Adrenal gland (tissue), 12 donors: Measurements from ENCODE around the gene SDK1. TPM values are rescaled to one million over a fixed set of nuclear protein-coding genes. Genes with fewer than 3 reads are reported as not detected.

Experiments
- DNase-seq, 7 donors: peaks; one replicate each; pipeline ENCODE4 v3.0.0-alpha.2; 2019 to 2020
- H3K27ac ChIP-seq, 5 donors: fragments of 200-600 bp; sonication (generic) in 4 of 5; 1 replicate in 3 of 5; 2 replicates in 2 of 5; pipeline versions ENCODE4 v1.5.1 to v1.8.0; 2016 to 2020; ENCODE audit warnings: mild to moderate bottlenecking in 1 of 5
- H3K27me3 ChIP-seq: fragments of 200-600 bp; 2 replicates; pipeline ENCODE4 v1.8.0; 2021
- H3K36me3 ChIP-seq, 2 donors: fragments of 200-600 bp; replicated peaks in 1 of 2; 1 replicate in 1 of 2; 2 replicates in 1 of 2; pipeline versions ENCODE4 v1.5.1 to v1.8.0; 2018 to 2022
- H3K4me1 ChIP-seq, 2 donors: fragments of 200-600 bp; replicated peaks in 1 of 2; 1 replicate in 1 of 2; 2 replicates in 1 of 2; pipeline versions ENCODE4 v1.5.1 to v1.8.0; 2018 to 2021
- H3K4me3 ChIP-seq, 4 donors: fragments of 200-600 bp; sonication (generic) in 3 of 4; one replicate each; pipeline ENCODE4 v1.5.1; 2016 to 2018
- H3K9me3 ChIP-seq, 3 donors: fragments of 200-600 bp; sonication (generic) in 1 of 3; replicated peaks in 1 of 3; 1 replicate in 2 of 3; 2 replicates in 1 of 3; pipeline versions ENCODE4 v1.5.1 to v1.8.0; 2016 to 2021
- CTCF ChIP-seq, 6 experiments: fragments of 450-650 bp in 4 of 6; fragments of 200-600 bp in 2 of 6; sonication (generic) in 1 of 6; IDR thresholded peaks; 1 replicate in 5 of 6; 2 replicates in 1 of 6; pipeline versions ENCODE4 v1.5.1 to v1.8.0; 2016 to 2021; ENCODE audit warnings: antibody characterized with exemption in 6 of 6, mild to moderate bottlenecking in 2 of 6, moderate library complexity in 1 of 6
- POLR2A ChIP-seq, 2 donors: fragments of 450-650 bp; IDR thresholded peaks; one replicate each; pipeline ENCODE4 v1.6.1; 2017; ENCODE audit warnings: antibody characterized with exemption in 2 of 2, mild to moderate bottlenecking in 2 of 2, moderate library complexity in 1 of 2
- WGBS, 4 donors: extraction: QIAGEN DNeasy Blood & Tissue Kit in 2 of 4; methylation state at CpG; one replicate each; pipeline versions ENCODE4 v1.1.5 to v1.1.7; 2013 to 2017; 5-methylcytosine and 5-hydroxymethylcytosine counted together
- intact Hi-C, 2 donors: fragments of 100-400 bp; cut with DNase I; formaldehyde crosslinking; loops; one replicate each; pipeline versions ENCODE4 v1.14.1 to v1.15.0; 2022 to 2023
- polyA plus RNA-seq, 3 donors: library from polyadenylated mRNA; stranded (reverse); fragments of 200-250 nt in 2 of 3; fragments of 350-450 nt in 1 of 3; fragmentation: Illumina TruSeq in 1 of 3; extraction: RNeasy Lipid Tissue Mini Kit (QIAGEN cat#74804) in 1 of 3; gene quantifications; one replicate each; pipeline ENCODE4 v1.2.3, GENCODE V29; 2013 to 2014
- total RNA-seq, 9 donors: library from RNA; depleted of rRNA in 4 of 9; stranded (reverse); fragments of >200 nt in 4 of 9; fragments of 120-200 nt in 1 of 9; fragmentation: NEBNext Ultra II Directional in 1 of 9; extraction: Animal tissue kit (Norgen Biotek cat#: 25700) in 1 of 9; gene quantifications; one replicate each; pipeline versions ENCODE4 v1.1.0 to v1.2.4, GENCODE V29; 2013 to 2023
- donor health status: healthy with polysubstance abuse.
- donor health status: Bipolar disorder and iron deficiency.
- donor health status: DM: yes; HTN: yes; CAD: no.
- donor health status: DM: no; HTN: no; CAD: no.
- donor health status: DM: no; HTN: no; CAD: no.
- donor health status: DM: yes; HTN: yes; CAD: no.

Gene SDK1
- total and polyA plus RNA-seq, 12 donors = 0.50 to 3.6 (median 1.5) TPM

GRCh38 chr7:3393862-3394261 is 92.8 kb downstream of the SDK1 start:
- intact Hi-C loops = no loop called here

GRCh38 chr7:3397324-3397723 is 96.3 kb downstream of the SDK1 start:
- DNase-seq = no peak
- intact Hi-C loops = no loop called here
- TF ChIP-seq CTCF (IDR thresholded peaks at IDR 0.05) (no peak), POLR2A (IDR thresholded peaks at IDR 0.05) (no peak)
- no peak overlapping the region for H3K4me3 ChIP-seq
- no peaks in the 10 kb centered on the region for H3K27me3 ChIP-seq
- no peaks in the 10 kb centered on the region for H3K36me3 ChIP-seq
- H3K9me3 ChIP-seq = peaks cover 0 to 8% (median 8%) of the 10 kb centered on the region in 3 donors
- no peaks in the 10 kb centered on the region for H3K4me1 ChIP-seq
- H3K27ac ChIP-seq = no peak overlapping the region
- 86 to 92% (median 89%) methylated on average over 3 of the region's 3 CpGs for WGBS, 4 donors

More at GRCh38 chr7:3393862-3394261, 92.8 kb downstream of the SDK1 start:
- 80 to 91% (median 85%) methylated on average over 3 of the region's 3 CpGs for WGBS, 4 donors
- Histone ChIP-seq H3K27ac (no peak overlapping the region), H3K4me3 (no peak overlapping the region), H3K4me1 (no peaks in the 10 kb centered on the region), H3K36me3 (no peaks in the 10 kb centered on the region), H3K27me3 (no peaks in the 10 kb centered on the region), H3K9me3 (peaks cover 0 to 8% (median 8%) of the 10 kb centered on the region in 3 donors)
- TF ChIP-seq POLR2A (IDR thresholded peaks at IDR 0.05) (no peak), CTCF (IDR thresholded peaks at IDR 0.05) (no peak)
- DNase-seq = no peak

GRCh38 chr7:3399858-3400257 is 98.8 kb downstream of the SDK1 start:
- H3K9me3 ChIP-seq = peaks cover 0 to 8% (median 8%) of the 10 kb centered on the region in 3 donors

GRCh38 chr7:3404501-3404900 is 103.4 kb downstream of the SDK1 start:
- peak in 2 of 7 donors; percentile 14 to 16 for DNase-seq
- TF ChIP-seq POLR2A (IDR thresholded peaks at IDR 0.05) (no peak), CTCF (IDR thresholded peaks at IDR 0.05) (no peak)
- no peaks in the 10 kb centered on the region for H3K36me3 ChIP-seq
- WGBS, 4 donors = 67 to 81% (median 74%) methylated on average over 1 of the region's 1 CpG
- H3K27me3 ChIP-seq = no peaks in the 10 kb centered on the region
- no peaks in the 10 kb centered on the region for H3K9me3 ChIP-seq
- H3K4me1 ChIP-seq = peaks cover 0 to 6% of the 10 kb centered on the region in 2 donors
- H3K27ac ChIP-seq = no peak overlapping the region
- H3K4me3 ChIP-seq = no peak overlapping the region
- intact Hi-C loops = no loop called here

More at GRCh38 chr7:3399858-3400257, 98.8 kb downstream of the SDK1 start:
- H3K36me3 ChIP-seq = no peaks in the 10 kb centered on the region
- H3K4me3 ChIP-seq = no peak overlapping the region
- DNase-seq = no peak
- H3K27ac ChIP-seq = no peak overlapping the region
- 25 to 37% (median 35%) methylated on average over 2 of the region's 2 CpGs for WGBS, 4 donors
- no peaks in the 10 kb centered on the region for H3K27me3 ChIP-seq
- no peak for TF ChIP-seq POLR2A (IDR thresholded peaks at IDR 0.05)
- TF ChIP-seq CTCF (IDR thresholded peaks at IDR 0.05) = peak in 1 of 6 experiments; percentile 12
- intact Hi-C loops = no loop called here
- H3K4me1 ChIP-seq = peaks cover 0 to 6% of the 10 kb centered on the region in 2 donors
